Stimulated activated CD4-positive, alpha-beta T cell treated with anti-CD3 and anti-CD28 coated beads, Interleukin-4, amount 100 ng/mL, for 1 hour (primary cell): Measurements from ENCODE around the gene OBSCN.
A peak's percentile ranks its signal among the peaks of the same experiment; 100 is the strongest.
"Not testable (repeated sequence)": the region's sequence is repeated elsewhere in the genome, so short reads cannot be mapped to it uniquely, and the experiment has no call there.

ENCODE experiments used
- DNase-seq: peaks from one replicate; pipeline ENCODE4 v3.0.0-alpha.2; 2020

Gene OBSCN

DNA sequence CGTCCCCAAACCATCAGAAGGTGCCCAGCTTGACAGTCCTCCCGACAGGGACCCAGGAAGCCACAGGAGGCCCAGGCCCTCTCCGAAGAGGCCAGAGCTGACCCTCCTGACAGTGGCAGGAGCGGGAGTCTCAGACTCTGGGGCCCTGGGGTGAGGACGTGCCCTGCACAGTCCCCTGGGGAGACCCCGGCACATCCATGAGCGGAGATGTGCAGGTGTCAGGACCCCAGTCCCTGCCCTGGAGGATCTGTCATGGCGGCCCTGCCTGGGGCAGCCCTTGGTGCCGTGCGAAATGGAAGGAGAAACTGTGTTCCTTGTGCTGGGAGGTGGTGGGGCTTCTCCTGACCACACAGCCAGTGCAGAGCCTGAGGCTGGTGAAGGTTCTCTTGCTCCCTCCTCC is 55.8 kb downstream of the OBSCN start:
- DNase-seq: no peak

DNA sequence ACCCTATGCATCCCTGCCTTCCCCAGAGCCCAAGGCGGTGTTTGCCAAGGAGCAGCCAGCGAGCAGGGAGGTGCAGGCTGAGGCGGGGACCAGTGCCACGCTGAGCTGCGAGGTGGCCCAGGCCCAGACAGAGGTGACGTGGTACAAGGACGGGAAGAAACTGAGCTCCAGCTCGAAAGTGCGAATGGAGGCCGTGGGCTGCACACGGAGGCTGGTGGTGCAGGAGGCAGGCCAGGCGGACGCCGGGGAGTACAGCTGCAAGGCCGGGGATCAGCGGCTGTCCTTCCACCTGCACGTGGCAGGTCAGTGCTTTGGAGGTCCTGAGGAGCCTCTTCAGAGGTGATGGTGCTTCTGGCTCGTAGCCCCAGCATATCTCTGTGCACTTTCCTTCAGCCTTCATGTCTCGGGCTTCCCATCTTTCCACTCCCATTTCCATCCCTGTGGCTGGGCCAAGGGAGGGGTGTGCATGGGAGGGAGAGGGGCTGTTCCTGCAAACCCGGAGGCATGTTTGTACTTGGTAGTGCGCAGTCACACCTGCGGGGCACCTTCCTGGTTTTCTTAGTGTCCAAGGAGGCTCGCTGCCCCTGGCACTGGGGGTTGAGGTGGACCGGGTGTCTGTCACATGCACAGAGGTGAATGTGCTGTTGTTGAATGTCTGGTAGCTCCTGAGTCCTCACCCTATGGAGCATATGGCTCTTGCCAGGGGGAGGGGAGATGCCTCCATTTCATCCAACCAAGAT is 56.4 kb downstream of the OBSCN start:
- no peak for DNase-seq

DNA sequence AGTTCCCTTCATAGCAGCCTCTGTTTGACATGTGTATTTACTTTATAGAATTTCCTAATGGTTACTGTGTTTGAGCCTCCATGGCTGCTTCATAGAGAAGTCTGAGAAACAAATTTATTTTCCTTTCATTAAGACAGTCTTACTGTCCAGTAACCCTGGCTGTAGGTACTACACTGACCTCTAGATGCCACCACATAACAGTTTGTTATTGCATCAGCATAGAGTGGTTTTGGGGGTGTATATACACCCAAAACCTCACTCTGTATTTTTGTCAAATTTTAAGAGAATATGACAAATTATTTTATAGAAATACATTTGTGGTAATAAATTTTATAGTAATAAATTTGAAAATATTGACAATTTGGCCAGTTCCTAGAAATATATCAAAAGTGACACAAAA is 57.3 kb downstream of the OBSCN start:
- no peak for DNase-seq

DNA sequence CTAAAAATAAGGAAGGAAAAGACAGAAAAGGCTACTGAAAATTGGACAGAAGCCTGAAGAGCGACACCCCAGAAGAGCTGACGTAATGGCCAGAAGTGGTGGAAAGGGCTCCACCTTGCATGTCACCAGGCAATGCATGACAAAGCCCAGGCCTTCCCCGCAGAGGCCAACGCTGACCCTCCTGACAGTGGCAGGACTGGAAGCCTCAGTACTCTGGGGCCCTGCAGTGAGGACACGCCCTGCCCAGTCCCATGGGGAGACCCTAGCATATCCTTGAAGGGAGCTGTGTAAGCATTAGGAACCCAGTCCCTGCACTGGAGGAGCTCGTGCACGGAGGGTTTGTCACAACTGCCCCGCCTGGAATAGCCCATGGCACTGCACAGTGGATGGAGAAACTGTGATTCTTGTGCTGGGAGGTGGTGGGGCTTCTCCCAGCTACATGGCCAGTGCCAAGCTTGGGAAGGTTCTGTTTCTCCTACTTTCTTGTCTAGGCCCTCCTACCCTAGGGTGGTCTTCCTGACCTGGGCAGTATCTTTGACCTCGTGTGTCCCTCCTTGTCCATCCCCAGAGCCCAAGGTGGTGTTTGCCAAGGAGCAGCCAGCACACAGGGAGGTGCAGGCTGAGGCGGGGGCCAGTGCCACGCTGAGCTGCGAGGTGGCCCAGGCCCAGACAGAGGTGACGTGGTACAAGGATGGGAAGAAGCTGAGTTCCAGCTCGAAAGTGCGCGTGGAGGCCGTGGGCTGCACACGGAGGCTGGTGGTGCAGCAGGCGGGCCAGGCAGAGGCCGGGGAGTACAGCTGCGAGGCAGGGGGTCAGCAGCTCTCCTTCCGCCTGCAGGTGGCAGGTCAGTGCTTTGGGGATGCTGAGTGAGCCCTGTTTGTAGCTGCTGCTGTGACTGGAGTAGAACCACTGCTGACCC is 60.4 kb downstream of the OBSCN start:
- DNase-seq: no peak

DNA sequence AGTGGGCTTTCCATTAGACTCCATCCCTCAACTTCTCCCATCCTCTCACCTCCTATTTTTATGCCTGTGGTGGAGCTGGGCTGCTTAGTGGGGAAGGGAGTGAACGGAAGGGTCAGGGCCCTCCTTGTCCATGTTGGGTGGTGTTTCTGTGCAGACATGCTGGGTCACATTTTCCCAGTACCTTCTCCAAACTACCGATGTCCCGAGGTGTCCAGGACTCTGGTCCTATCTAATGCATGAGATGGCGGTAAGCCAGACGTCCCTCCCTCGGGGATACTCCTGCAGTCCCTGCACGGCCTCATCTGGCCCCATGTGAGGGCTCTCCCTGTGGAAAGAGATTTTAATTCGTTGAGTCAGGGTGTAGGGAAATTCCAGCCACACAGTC is 61.0 kb downstream of the OBSCN start:
- no peak for DNase-seq

DNA sequence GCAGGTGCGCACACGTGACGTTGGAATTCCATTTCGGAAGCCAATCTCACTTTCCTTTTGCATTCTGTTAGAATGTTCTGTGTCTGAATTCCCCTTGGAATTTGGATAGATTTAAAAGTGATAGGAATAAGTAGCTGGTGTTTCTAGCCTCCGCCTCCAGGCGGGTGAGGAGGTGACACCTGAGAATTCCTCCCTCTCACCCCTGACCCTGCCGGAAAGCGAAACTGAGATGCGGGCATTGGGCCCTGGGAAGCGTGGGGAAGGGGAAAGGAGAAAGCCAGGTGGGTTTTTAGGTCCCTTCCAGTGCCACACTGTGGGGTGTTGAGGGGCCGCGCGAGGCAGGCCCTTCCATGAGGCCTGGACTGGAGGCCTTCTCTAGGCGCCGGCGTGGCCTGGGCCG is 61.6 kb downstream of the OBSCN start:
- DNase-seq: not testable (repeated sequence)

DNA sequence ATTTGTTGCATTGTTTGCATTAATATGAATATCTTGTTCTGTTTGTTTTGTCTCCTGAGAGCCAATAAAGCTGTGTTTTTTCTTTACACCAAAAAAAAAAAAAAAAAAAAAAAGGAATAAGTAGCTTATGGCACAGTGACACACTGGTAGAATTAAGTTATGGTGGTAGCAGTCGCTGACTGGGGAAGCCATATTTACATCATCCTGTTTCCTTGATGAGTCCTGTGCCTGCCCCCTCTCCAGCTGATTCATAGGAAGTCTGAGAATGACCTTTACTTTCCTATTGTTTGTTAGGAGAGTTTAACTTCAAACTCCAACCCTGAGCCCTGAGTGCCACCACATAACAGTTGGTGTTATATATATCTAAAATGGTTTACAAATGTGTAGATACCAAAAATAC is 62.2 kb downstream of the OBSCN start:
- DNase-seq: no peak

DNA sequence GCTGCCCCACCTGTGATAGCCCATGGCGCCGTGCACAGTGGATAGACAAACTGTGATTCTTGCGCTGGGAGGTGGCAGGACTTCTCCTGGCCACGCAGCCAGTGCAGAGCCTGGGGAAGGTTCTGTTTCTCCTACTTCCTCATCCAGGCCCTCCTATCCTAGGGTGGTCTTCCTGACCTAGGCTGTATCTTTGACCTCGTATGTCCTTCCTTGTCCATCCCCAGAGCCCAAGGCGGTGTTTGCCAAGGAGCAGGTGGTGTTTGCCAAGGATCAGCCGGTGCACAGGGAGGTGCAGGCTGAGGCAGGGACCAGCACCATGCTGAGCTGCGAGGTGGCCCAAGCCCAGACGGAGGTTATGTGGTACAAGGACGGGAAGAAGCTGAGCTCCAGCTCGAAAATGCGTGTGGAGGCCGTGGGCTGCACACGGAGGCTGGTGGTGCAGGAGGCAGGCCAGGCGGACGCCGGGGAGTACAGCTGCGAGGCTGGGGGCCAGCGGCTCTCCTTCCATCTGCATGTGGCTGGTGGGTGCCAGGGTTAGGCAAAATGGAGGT is 63.9 kb downstream of the OBSCN start:
- no peak for DNase-seq

DNA sequence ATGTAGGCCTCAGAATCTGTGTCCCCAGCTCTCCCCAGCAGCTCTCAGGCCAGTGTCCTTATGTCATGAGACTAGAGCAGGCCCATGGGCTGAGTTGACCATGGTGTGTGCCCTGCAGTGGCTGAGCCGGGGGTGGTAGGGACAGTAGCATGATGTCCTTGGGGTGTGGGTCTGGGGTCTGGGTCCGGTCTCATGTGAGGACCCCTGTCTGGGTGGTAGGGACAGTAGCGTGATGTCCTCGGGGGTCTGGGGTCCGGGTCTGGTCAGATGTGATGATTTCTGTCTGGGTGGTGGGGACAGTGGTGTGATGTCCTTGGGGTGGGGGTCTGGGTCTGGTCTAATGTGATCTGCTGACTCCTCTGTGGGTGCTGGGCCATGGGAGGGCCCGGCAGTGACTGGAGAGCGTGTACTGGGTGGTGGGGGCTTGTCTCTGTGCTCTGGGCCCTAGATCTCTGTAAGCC is 64.5 kb downstream of the OBSCN start:
- no peak for DNase-seq

DNA sequence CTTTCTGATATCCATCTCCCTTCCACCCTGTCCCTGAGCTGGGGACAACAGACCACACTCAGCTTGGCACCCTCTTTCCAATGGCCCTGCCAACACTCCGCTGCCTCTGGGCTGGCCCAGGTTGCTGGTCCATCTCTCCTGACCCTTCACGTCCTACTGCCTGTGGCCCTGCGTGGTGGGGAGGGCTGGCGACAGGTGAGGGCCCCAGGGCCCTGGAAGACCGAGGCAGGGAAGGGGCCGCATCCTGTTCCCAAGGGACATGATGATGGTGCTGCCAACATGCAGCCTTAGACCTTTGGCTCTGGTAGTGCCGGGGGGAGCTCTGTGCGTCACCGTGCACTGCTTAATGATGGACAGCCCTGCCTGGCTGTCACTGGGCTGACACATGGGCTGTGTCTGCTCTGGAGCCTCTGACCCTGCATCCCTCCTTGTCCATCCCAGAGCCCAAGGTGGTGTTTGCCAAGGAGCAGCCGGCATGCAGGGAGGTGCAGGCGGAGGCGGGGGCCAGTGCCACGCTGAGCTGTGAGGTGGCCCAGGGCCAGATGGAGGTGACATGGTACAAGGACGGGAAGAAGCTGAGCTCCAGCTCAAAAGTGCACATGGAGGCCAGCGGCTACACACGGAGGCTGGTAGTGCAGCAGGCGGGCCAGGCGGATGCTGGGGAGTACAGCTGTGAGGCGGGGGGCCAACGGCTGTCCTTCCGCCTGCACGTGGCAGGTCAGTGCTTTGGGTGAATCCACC is 65.2 kb downstream of the OBSCN start:
- DNase-seq: no peak

DNA sequence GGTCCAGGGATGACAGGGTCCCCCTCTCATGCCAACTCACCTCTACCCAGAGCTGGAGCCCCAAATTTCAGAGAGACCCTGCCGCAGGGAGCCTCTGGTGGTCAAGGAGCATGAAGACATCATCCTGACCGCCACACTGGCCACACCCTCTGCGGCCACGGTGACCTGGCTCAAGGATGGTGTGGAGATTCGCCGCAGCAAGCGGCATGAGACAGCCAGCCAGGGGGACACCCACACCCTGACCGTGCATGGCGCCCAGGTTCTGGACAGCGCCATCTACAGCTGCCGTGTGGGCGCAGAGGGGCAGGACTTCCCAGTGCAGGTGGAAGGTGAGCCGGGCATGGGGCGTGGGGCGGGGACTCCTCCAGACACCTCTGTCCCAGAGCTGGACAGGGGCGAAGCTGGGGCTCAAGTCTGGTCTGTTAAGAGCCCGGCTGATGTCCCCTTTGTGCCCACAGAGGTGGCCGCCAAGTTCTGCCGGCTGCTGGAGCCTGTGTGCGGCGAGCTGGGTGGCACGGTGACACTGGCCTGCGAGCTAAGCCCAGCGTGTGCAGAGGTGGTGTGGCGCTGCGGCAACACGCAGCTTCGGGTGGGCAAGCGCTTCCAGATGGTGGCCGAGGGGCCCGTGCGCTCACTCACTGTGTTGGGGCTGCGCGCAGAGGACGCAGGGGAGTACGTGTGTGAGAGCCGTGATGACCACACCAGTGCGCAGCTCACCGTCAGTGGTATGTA is 66.0 kb downstream of the OBSCN start:
- no peak for DNase-seq

DNA sequence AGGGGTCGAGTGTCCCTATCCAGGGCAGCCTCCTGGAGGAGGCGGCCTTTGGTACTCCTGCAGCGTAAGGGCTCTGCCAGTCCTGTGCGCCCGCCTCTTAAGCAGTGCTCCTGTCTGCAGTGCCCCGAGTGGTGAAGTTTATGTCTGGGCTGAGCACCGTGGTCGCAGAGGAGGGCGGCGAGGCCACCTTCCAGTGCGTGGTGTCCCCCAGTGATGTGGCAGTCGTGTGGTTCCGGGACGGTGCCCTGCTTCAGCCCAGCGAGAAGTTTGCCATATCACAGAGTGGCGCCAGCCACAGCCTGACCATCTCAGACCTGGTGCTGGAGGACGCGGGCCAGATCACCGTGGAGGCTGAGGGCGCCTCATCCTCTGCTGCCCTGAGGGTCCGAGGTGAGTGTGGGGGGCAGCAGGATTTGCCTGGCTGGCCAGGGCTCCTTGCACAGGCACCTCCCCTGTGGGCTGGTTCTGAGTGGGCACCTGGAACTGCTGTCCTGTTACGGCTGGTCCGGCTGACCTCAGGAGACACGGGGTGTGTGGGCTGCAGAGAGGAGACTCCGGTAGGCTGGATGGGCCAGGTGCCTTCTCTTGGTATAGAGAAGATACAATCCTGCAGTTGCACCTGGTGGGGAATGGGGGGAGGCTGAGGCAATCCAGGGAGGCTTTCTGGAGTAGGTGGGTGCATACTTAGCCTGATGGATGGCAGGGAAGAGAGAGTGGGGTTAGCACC is 66.8 kb downstream of the OBSCN start:
- DNase-seq: no peak

DNA sequence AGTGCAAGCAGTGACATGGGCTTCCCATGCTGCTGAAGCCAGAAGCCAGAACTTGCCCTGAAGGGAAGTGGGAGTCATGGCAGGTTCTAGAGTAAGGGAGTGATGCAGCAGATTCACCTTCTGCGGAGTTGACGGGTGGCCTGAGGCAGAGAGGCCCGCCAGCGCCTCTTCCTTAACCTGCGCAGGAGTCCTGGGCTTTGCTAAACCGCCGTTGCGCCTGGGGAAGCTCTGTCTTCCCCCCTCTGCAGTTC is 67.3 kb downstream of the OBSCN start:
- DNase-seq: no peak

DNA sequence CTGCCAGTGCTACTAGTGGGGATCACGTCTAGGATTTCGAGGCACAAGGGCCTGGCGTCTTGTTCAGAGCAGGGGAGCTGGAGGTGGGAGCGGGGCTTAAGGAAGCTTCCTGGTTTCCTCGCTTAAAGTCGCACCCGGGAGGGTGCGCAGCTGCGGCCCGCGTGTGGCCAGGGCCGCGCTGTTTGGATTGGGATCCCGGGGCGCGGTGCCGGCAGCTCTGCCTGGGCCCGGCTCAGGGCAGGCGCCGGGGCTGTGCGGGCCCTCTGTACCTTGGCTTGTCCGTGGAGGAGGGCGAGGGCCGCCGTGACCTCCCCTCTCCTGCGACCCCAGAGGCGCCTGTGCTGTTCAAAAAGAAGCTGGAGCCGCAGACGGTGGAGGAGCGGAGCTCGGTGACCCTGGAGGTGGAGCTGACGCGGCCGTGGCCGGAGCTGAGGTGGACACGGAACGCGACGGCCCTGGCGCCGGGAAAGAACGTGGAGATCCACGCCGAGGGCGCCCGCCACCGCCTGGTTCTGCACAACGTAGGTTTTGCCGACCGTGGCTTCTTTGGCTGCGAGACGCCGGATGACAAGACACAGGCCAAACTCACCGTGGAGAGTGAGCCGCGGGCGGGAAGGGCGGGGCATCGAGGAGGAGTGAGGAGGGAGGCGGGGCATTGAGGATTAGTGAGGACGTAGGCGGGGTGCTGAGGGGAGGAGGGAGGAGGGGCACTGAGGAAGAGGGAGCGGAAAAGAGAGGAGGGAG is 67.8 kb downstream of the OBSCN start:
- DNase-seq: peak; percentile 89

DNA sequence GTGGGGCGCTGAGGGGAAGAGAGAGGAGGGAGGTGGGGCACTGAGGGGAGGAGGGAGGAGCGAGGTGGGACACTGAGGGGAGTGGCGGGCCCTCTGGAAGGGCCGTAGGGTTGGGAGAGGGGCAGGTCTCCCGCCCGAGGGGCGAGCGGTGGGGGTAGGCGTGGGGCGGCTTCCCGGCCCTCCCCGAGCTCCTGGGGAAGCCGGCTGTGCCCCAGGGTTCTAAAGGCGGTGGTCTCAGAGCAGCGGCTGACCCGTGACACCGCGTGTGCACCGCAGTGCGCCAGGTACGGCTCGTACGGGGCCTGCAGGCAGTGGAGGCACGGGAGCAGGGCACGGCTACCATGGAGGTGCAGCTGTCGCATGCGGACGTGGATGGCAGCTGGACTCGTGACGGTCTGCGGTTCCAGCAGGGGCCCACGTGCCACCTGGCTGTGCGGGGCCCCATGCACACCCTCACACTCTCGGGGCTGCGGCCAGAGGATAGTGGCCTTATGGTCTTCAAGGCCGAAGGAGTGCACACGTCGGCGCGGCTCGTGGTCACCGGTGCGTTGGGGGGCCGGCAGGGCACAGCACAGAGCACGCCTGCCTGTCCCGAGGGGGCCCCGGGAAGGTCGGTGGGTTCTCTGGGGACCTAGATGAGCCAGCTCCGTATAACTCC is 68.5 kb downstream of the OBSCN start:
- DNase-seq: no peak

DNA sequence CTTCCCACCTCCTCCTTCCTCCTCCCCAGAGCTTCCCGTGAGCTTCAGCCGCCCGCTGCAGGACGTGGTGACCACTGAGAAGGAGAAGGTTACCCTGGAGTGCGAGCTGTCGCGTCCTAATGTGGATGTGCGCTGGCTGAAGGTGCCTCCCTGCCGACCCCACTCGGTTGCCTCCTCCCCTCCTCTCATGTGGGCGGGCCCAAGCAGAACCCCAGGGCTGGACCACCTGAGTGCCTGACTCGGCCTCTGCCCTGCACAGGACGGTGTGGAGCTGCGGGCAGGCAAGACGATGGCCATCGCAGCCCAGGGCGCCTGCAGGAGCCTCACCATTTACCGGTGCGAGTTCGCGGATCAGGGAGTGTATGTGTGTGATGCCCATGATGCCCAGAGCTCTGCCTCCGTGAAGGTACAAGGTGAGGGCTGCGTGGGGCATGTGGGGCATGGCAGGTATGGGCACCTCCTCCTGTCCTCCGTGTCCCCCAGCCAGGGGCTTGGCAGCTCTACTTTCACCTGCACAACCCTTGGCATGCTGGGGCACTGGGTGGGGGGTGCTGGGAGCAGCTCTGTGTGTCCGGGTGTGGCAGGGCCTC is 69.2 kb downstream of the OBSCN start:
- no peak for DNase-seq

DNA sequence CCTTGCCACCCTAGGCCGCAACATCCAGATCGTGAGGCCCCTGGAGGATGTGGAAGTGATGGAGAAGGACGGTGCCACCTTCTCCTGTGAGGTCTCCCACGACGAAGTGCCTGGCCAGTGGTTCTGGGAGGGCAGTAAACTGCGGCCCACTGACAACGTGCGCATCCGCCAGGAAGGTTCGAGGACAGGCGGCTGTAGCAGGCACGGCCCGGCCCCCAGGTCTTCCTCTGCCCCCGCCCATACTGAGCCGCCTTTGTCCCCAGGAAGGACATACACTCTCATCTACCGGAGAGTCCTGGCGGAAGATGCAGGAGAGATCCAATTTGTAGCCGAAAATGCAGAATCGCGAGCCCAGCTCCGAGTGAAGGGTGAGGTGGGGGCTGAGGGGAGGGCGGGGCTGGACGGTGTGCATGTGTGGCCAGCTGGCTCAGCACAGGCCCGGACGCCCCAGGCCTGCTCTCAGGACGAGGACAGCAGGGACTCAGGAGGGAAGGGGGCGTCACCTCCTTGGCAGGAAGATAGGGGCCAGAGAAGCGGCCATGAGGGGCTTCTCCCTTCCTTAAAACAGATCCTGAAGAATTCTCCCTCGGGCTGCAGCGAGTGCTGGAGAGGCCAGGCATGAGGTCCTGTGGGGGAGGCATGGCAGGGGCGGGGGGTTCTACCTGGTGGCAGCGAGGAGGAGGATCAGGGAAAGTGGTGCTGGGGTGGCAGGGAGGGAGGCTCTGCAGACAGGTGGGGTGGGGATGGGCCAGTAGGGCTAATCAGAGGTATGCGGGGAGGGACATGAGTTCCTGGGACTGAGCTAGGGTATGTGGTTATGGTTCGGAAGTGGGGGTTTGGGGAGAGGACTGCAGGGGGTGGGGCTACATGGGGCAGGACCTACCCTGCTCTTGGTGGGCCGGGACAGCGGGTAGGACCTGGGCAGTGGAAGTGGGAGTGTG is 69.9 kb downstream of the OBSCN start:
- DNase-seq: no peak

DNA sequence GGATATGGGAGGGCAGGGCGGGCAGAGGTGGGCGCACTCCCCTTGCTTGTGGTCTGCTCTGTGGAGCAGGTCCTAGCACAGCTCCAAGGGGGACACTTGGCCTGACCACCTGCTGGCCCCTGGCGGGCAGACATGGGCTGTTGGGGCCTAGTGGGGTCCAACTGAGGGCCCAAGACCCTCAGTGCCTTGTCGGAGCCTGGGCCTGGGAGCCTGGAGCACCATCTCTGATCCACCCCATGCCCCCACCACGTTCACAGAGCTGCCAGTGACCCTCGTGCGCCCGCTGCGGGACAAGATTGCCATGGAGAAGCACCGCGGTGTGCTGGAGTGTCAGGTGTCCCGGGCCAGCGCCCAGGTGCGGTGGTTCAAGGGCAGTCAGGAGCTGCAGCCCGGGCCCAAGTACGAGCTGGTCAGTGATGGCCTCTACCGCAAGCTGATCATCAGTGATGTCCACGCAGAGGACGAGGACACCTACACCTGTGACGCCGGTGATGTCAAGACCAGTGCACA is 70.6 kb downstream of the OBSCN start:
- no peak for DNase-seq
